H1 (cell line): ENCODE measurements around the gene TTC31. TPM values are rescaled to one million over a fixed set of nuclear protein-coding genes. Genes with fewer than 3 reads are reported as not detected.

Experiments used
- CTCF ChIA-PET: fragments of 300-600 bp; sonication (Branson Sonifier 250); formaldehyde crosslinking; loops from one replicate; lab custom pipeline; 2021; ENCODE audit not compliant: partially characterized antibody; lab: Charles Lee
- POLR2A ChIA-PET: fragments of 300-600 bp; sonication (Branson Sonifier 250); formaldehyde crosslinking; loops from one replicate; lab custom pipeline; 2021; ENCODE audit warnings: inconsistent platforms; ENCODE audit not compliant: partially characterized antibody; lab: Charles Lee
- DNase-seq, 2 experiments: peaks; one replicate each; pipeline versions ENCODE4 v3.0.0 to v3.0.0-alpha.2; 2010 to 2022; ENCODE audit warnings: low spot score in 2 of 2, low read depth in 1 of 2, mixed read lengths in 1 of 2
- FAIRE-seq: peaks from 2 replicates; lab custom pipeline; 2011; peaks lifted over from hg19 to GRCh38; lab: Jason Lieb, UNC
- H2AFZ ChIP-seq: 2 replicates; pipeline ENCODE4 v1.8.1; 2012; ENCODE audit warnings: low read length, inconsistent platforms
- H2AK5ac ChIP-seq: 2 replicates; pipeline ENCODE4 v1.6.1; 2013; ENCODE audit warnings: low read depth, low read length
- H2BK120ac ChIP-seq: replicated peaks from 2 replicates; pipeline ENCODE3; 2013; ENCODE audit warnings: low read depth, low read length, inconsistent platforms
- H2BK12ac ChIP-seq: 2 replicates; pipeline ENCODE4 v1.6.1; 2013; ENCODE audit warnings: low read depth, low read length
- H2BK15ac ChIP-seq: 2 replicates; pipeline ENCODE4 v1.6.1; 2013; ENCODE audit warnings: low read length
- H2BK20ac ChIP-seq: 2 replicates; pipeline ENCODE4 v1.6.1; 2013; ENCODE audit warnings: low read length
- H2BK5ac ChIP-seq: 2 replicates; pipeline ENCODE4 v1.6.1; 2013; ENCODE audit warnings: low read depth, low read length
- H3K14ac ChIP-seq: 2 replicates; pipeline ENCODE4 v1.6.1; 2013; ENCODE audit warnings: inconsistent platforms; ENCODE audit not compliant: insufficient read length
- H3K18ac ChIP-seq: 2 replicates; pipeline ENCODE4 v1.6.1; 2013; ENCODE audit warnings: low read length; ENCODE audit errors: extremely low read depth
- H3K23ac ChIP-seq: 2 replicates; pipeline ENCODE4 v1.6.1; 2013; ENCODE audit warnings: inconsistent platforms; ENCODE audit not compliant: insufficient read length
- H3K23me2 ChIP-seq: 2 replicates; pipeline ENCODE4 v1.6.1; 2013; ENCODE audit warnings: low read depth, low read length
- H3K27ac ChIP-seq: 2 replicates; pipeline ENCODE4 v1.6.1; 2011; ENCODE audit warnings: low read depth, low read length, inconsistent platforms
- H3K27me3 ChIP-seq, 4 experiments: replicated peaks in 1 of 4; 1 replicate in 1 of 4; 2 replicates in 3 of 4; pipeline versions ENCODE4 v1.6.1 to v1.8.1; 2011 to 2013; ENCODE audit warnings: low read length in 3 of 4, mild to moderate bottlenecking in 3 of 4, inconsistent platforms in 2 of 4, mixed read lengths in 2 of 4, moderate library complexity in 1 of 4; ENCODE audit not compliant: control insufficient read depth in 3 of 4, insufficient read depth in 3 of 4; ENCODE audit errors: extremely low read depth in 1 of 4
- H3K36me3 ChIP-seq, 4 experiments: 2 replicates each; pipeline versions ENCODE4 v1.6.1 to v1.8.1; 2011 to 2013; ENCODE audit warnings: mild to moderate bottlenecking in 4 of 4, low read length in 3 of 4, moderate library complexity in 2 of 4, control low read depth in 1 of 4, inconsistent platforms in 1 of 4; ENCODE audit not compliant: insufficient read depth in 4 of 4, control insufficient read depth in 2 of 4
- H3K4ac ChIP-seq: replicated peaks from 2 replicates; pipeline ENCODE3; 2013; ENCODE audit warnings: low read length, low read depth, mixed read lengths, inconsistent platforms; ENCODE audit not compliant: insufficient read length
- H3K4me1 ChIP-seq, 4 experiments: replicated peaks in 1 of 4; 1 replicate in 1 of 4; 2 replicates in 3 of 4; pipeline versions ENCODE4 v1.6.1 to v1.8.1; 2011 to 2013; ENCODE audit warnings: low read length in 3 of 4, inconsistent platforms in 2 of 4, mixed read lengths in 1 of 4; ENCODE audit not compliant: insufficient read depth in 4 of 4, control insufficient read depth in 3 of 4
- H3K4me2 ChIP-seq, 2 experiments: 2 replicates each; pipeline versions ENCODE4 v1.6.1 to v1.8.1; 2011 to 2013; ENCODE audit warnings: low read depth in 2 of 2, low read length in 2 of 2, control low read depth in 1 of 2, inconsistent platforms in 1 of 2, mild to moderate bottlenecking in 1 of 2; ENCODE audit not compliant: insufficient read depth in 1 of 2
- H3K4me3 ChIP-seq, 4 experiments: fragments of 200-600, 300-600 bp in 1 of 4; sonication (generic), shearing (Covaris generic), sonication (Bioruptor Twin) in 1 of 4; 2 replicates each; pipeline versions ENCODE4 v1.5.1 to v1.8.1; 2011 to 2016; ENCODE audit warnings: low read length in 4 of 4, low read depth in 3 of 4, control low read depth in 2 of 4, inconsistent platforms in 2 of 4, mild to moderate bottlenecking in 2 of 4, mixed read lengths in 1 of 4, moderate library complexity in 1 of 4; ENCODE audit not compliant: insufficient read depth in 2 of 4; ENCODE audit errors: extremely low read depth in 1 of 4
- H3K56ac ChIP-seq: replicated peaks from 2 replicates; pipeline ENCODE3; 2013; ENCODE audit warnings: low read depth, mild to moderate bottlenecking, mixed read lengths, low read length, inconsistent platforms; ENCODE audit not compliant: insufficient read length
- H3K79me1 ChIP-seq: 2 replicates; pipeline ENCODE4 v1.6.1; 2013; ENCODE audit warnings: low read depth, low read length, control low read depth
- H3K79me2 ChIP-seq, 2 experiments: 2 replicates each; pipeline versions ENCODE4 v1.6.1 to v1.8.1; 2012 to 2013; ENCODE audit warnings: low read length in 2 of 2, mild to moderate bottlenecking in 2 of 2, inconsistent platforms in 1 of 2; ENCODE audit not compliant: insufficient read depth in 2 of 2, control insufficient read depth in 1 of 2
- H3K9ac ChIP-seq, 4 experiments: replicated peaks in 1 of 4; 1 replicate in 1 of 4; 2 replicates in 3 of 4; pipeline versions ENCODE4 v1.6.1 to v1.8.1; 2011 to 2013; ENCODE audit warnings: low read depth in 3 of 4, low read length in 3 of 4, control low read depth in 2 of 4, mild to moderate bottlenecking in 2 of 4, moderate library complexity in 2 of 4, inconsistent platforms in 1 of 4; ENCODE audit errors: extremely low read depth in 1 of 4
- H3K9me3 ChIP-seq, 2 experiments: 2 replicates each; pipeline versions ENCODE4 v1.6.1 to v1.8.1; 2012 to 2013; ENCODE audit warnings: mild to moderate bottlenecking in 2 of 2, moderate library complexity in 2 of 2, control low read depth in 1 of 2, inconsistent platforms in 1 of 2, low read depth in 1 of 2, low read length in 1 of 2, mixed read lengths in 1 of 2; ENCODE audit not compliant: insufficient read depth in 2 of 2
- H4K20me1 ChIP-seq, 2 experiments: replicated peaks in 1 of 2; 2 replicates each; pipeline versions ENCODE3 to v1.8.1; 2011 to 2013; ENCODE audit warnings: inconsistent platforms in 2 of 2, low read length in 2 of 2, mild to moderate bottlenecking in 1 of 2; ENCODE audit not compliant: insufficient read depth in 2 of 2, control insufficient read depth in 1 of 2
- H4K5ac ChIP-seq: 2 replicates; pipeline ENCODE4 v1.6.1; 2013; ENCODE audit warnings: low read length, low read depth, mixed read lengths, inconsistent platforms; ENCODE audit not compliant: insufficient read length
- H4K8ac ChIP-seq: 2 replicates; pipeline ENCODE4 v1.8.0; 2013; ENCODE audit warnings: mild to moderate bottlenecking, moderate library complexity, low read length, inconsistent platforms; ENCODE audit not compliant: insufficient read depth; ENCODE audit errors: extremely low read depth
- H4K91ac ChIP-seq: replicated peaks from 2 replicates; pipeline ENCODE3; 2013; ENCODE audit warnings: low read length, mixed read lengths, inconsistent platforms; ENCODE audit not compliant: insufficient read length
- KDM4A ChIP-seq: IDR thresholded peaks from one replicate; pipeline ENCODE4 v1.7.1; 2012; ENCODE audit warnings: low read depth, mild to moderate bottlenecking, moderate library complexity, low read length, inconsistent platforms; ENCODE audit not compliant: severe bottlenecking
- RNF2 ChIP-seq: fragments of 200-900, 300-1000 bp; sonication (generic); IDR thresholded peaks from 2 replicates; pipeline ENCODE4 v1.7.1; 2016; ENCODE audit warnings: borderline replicate concordance, low read depth, mild to moderate bottlenecking, antibody characterized with exemption, low read length; ENCODE audit not compliant: poor library complexity, severe bottlenecking; ENCODE audit errors: missing control alignments
- RXRA ChIP-seq: IDR thresholded peaks from 2 replicates; pipeline ENCODE4 v1.6.1; 2011; ENCODE audit warnings: low read depth, mild to moderate bottlenecking, low read length, moderate library complexity; ENCODE audit not compliant: insufficient read depth
- ZNF274 ChIP-seq: IDR thresholded peaks from 2 replicates; pipeline ENCODE4 v1.7.0; 2012; ENCODE audit warnings: low read length, borderline replicate concordance; ENCODE audit errors: extremely low read depth
- WGBS, 2 experiments: shearing (Covaris generic) in 1 of 2; methylation state at CpG; one replicate each; pipeline versions ENCODE4 v1.1.6 to v1.1.7; 2013 to 2015; ENCODE audit warnings: low lambda C conversion rate in 2 of 2, mixed read lengths in 2 of 2, inconsistent platforms in 1 of 2, low coverage in 1 of 2, missing lambda C conversion rate in 1 of 2; ENCODE audit not compliant: insufficient replicate concordance in 2 of 2, insufficient coverage in 1 of 2, insufficient read length in 1 of 2; ENCODE audit errors: extremely low coverage in 1 of 2, missing lambda C conversion rate in 1 of 2; 5-methylcytosine and 5-hydroxymethylcytosine counted together
- polyA plus RNA-seq, 7 experiments: library from polyadenylated mRNA; depleted of rRNA in 3 of 7; stranded (reverse) in 5 of 7; unstranded in 2 of 7; fragments of >200 nt in 5 of 7; fragments of 200-250 nt in 2 of 7; gene quantifications; 1 replicate in 5 of 7; 2 replicates in 1 of 7; 4 replicates in 1 of 7; pipeline versions ENCODE4 v1.2.1 to v1.2.3, GENCODE V29; 2011 to 2013; ENCODE audit warnings: missing spikeins in 2 of 7, mixed read lengths in 2 of 7
- total RNA-seq: library from RNA; stranded (reverse); fragmentation: NEBNext Ultra II Directional; extraction: Animal tissue kit (Norgen Biotek cat#: 25700); gene quantifications from 2 replicates; pipeline ENCODE4 v1.2.1, GENCODE V29; 2021

TTC31 gene
- total and polyA plus RNA-seq, 2 of the 8 experiments (the other 6 are each of a cell fraction or from before 2014, with no cell fraction given) = 28.8 to 29.9 TPM

- POLR2A ChIA-PET = interaction anchor here (0.6 to 6.7 kb wide), 10 partner anchors 8 to 74 kb away, joined by 3 to 63 read pairs (median 5); partner anchors contain the start of genes AUP1, CCDC142, DQX1 and HTRA2
- Histone ChIP-seq H3K9ac (no peak within 1 kb of the TSS), H3K4me3 (peak within 1 kb of the TSS; percentile 20 to 62 (median 28)), H3K4me2 (peak within 1 kb of the TSS; percentile 63 to 88), H3K14ac (no peak within 1 kb of the TSS), H3K4ac (no peak within 1 kb of the TSS), H2AK5ac (no peak within 1 kb of the TSS), H3K56ac (no peak within 1 kb of the TSS), H3K23me2 (peaks cover 10% of the 10 kb centered on the region; the same call in 1 of the 2 replicates), H3K27ac (no peak within 1 kb of the TSS), H3K79me2 (no peaks in the 10 kb centered on the region), H3K79me1 (no peaks in the 10 kb centered on the region), H3K27me3 (peaks cover 81 to 100% (median 96%) of the 10 kb centered on the region in 4 experiments), H3K9me3 (peaks cover 7 to 12% of the 10 kb centered on the region in 2 experiments), H3K23ac (no peak within 1 kb of the TSS), H2AFZ (no peak within 1 kb of the TSS), H4K5ac (no peak within 1 kb of the TSS), H4K20me1 (peaks cover 2 to 4% of the 10 kb centered on the region in 2 experiments), H3K4me1 (peaks cover 0 to 24% (median 10%) of the 10 kb centered on the region in 4 experiments; a peak in 6 of 7 replicates), H4K91ac (no peak within 1 kb of the TSS), H2BK5ac (no peak within 1 kb of the TSS), H2BK15ac (no peak within 1 kb of the TSS), H3K36me3 (peaks cover 0 to 19% (median 0%) of the 10 kb centered on the region in 4 experiments; a peak in 1 of 8 replicates), H2BK20ac (no peak within 1 kb of the TSS), H3K18ac (peak within 1 kb of the TSS; percentile 60; the same call in 1 of the 2 replicates), H2BK120ac (no peak within 1 kb of the TSS), H2BK12ac (peak within 1 kb of the TSS; percentile 68; the same call in 1 of the 2 replicates), H4K8ac (peak within 1 kb of the TSS; percentile 11; the same call in 1 of the 2 replicates)
- TF ChIP-seq ZNF274 = no peak
- no peak for TF ChIP-seq RNF2
- no peak for TF ChIP-seq RXRA
- no peak for TF ChIP-seq KDM4A
- peak in 1 of 2 experiments; percentile 76 for DNase-seq
- 5% methylated on average over 64 of the region's 82 CpGs; no CpG with 5 or more reads in 1 of the 2 experiments for WGBS, 2 experiments
- CTCF ChIA-PET = interaction anchor here (0.5 to 4.2 kb wide), 7 partner anchors 11 to 450 kb away, joined by 3 to 20 read pairs (median 6); partner anchors contain the start of gene DQX1
- no peak for FAIRE-seq
Observed at GRCh38 chr2:74514368-74515270, 31.7 kb downstream of the TTC31 start, which contains the start of gene TLX2. TLX2 (plus strand) TSS chr2:74514450; CDS start chr2:74514807, 357 bp downstream.
